ENCODE measurements around the gene RRAS2.

The RRAS2 gene

DNA sequence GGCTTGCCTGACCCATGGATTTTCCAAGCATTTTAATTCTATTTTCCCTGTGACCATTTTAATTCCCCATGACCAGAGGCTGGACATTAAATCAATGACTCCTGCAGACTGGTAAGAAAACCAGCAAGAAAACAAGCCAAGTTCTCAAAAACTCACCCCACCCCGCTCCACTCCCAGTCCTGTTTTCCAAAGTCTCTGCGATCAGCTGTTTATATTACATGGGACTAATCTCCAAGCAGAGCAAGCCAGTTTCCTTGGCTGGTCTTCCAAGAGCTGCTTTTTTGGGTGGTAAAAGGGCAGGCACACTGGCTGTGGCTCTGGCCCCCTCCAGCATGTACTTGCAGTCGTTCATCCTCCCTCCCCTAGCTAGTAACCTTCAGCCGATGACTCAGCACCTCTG lies 97.9 kb downstream of the RRAS2 start:
- TF ChIP-seq POLR2AphosphoS5 (IDR thresholded peaks at IDR 0.05; ENCODE audit: low read depth) (no peak), GABPA (IDR thresholded peaks at IDR 0.05; ENCODE audit: low read depth) (no peak), SPI1 (IDR thresholded peaks at IDR 0.05; ENCODE audit: borderline replicate concordance, low read depth) (no peak)
- TF ChIP-seq, protein P1, sequence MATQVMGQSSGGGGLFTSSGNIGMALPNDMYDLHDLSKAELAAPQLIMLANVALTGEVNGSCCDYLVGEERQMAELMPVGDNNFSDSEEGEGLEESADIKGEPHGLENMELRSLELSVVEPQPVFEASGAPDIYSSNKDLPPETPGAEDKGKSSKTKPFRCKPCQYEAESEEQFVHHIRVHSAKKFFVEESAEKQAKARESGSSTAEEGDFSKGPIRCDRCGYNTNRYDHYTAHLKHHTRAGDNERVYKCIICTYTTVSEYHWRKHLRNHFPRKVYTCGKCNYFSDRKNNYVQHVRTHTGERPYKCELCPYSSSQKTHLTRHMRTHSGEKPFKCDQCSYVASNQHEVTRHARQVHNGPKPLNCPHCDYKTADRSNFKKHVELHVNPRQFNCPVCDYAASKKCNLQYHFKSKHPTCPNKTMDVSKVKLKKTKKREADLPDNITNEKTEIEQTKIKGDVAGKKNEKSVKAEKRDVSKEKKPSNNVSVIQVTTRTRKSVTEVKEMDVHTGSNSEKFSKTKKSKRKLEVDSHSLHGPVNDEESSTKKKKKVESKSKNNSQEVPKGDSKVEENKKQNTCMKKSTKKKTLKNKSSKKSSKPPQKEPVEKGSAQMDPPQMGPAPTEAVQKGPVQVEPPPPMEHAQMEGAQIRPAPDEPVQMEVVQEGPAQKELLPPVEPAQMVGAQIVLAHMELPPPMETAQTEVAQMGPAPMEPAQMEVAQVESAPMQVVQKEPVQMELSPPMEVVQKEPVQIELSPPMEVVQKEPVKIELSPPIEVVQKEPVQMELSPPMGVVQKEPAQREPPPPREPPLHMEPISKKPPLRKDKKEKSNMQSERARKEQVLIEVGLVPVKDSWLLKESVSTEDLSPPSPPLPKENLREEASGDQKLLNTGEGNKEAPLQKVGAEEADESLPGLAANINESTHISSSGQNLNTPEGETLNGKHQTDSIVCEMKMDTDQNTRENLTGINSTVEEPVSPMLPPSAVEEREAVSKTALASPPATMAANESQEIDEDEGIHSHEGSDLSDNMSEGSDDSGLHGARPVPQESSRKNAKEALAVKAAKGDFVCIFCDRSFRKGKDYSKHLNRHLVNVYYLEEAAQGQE (IDR thresholded peaks at IDR 0.05; ENCODE audit: insufficient replicate concordance, low read depth) = no peak
- TF ChIP-seq, protein P2, sequence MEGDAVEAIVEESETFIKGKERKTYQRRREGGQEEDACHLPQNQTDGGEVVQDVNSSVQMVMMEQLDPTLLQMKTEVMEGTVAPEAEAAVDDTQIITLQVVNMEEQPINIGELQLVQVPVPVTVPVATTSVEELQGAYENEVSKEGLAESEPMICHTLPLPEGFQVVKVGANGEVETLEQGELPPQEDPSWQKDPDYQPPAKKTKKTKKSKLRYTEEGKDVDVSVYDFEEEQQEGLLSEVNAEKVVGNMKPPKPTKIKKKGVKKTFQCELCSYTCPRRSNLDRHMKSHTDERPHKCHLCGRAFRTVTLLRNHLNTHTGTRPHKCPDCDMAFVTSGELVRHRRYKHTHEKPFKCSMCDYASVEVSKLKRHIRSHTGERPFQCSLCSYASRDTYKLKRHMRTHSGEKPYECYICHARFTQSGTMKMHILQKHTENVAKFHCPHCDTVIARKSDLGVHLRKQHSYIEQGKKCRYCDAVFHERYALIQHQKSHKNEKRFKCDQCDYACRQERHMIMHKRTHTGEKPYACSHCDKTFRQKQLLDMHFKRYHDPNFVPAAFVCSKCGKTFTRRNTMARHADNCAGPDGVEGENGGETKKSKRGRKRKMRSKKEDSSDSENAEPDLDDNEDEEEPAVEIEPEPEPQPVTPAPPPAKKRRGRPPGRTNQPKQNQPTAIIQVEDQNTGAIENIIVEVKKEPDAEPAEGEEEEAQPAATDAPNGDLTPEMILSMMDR (IDR thresholded peaks at IDR 0.05; ENCODE audit: insufficient read depth, low read length) = no peak
- DNase-seq (ENCODE audit: low read depth in 1 of 2, low spot score in 1 of 2) = no peak
- H3K27me3 ChIP-seq (ENCODE audit: insufficient read depth, poor library complexity, severe bottlenecking) = peaks cover 11% of the 10 kb centered on the region
- no peak overlapping the region for H3K27ac ChIP-seq (replicated peaks)
- H3K4me3 ChIP-seq (replicated peaks; ENCODE audit: insufficient read depth, low read length) = no peak overlapping the region

DNA sequence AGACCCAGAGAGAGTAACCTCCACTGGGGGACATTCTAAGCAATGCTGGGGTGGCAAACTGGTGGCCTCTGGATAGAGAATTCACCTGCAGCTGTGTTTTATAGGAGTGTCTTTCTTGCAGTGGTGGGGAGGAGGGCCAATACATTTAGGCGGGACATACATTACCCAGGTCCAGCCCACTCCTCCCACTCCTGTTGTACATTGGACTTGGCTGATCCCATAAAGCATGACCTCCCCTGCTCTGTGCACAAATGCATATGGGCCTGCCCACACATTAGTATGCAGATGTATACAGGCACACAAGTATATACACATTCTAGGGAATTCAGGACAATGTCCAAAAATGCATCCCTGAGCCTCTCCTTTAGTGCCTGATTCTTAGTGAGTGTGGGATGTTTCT lies 99.1 kb downstream of the RRAS2 start:
- H3K4me3 ChIP-seq (replicated peaks; ENCODE audit: insufficient read depth, low read length) = no peak overlapping the region
- no peak for DNase-seq (ENCODE audit: low read depth in 1 of 2, low spot score in 1 of 2)
- H3K27ac ChIP-seq (replicated peaks) = no peak overlapping the region
- peaks cover 11% of the 10 kb centered on the region for H3K27me3 ChIP-seq (ENCODE audit: insufficient read depth, poor library complexity, severe bottlenecking)
- TF ChIP-seq GABPA (IDR thresholded peaks at IDR 0.05; ENCODE audit: low read depth) = no peak
- TF ChIP-seq, protein P1 (IDR thresholded peaks at IDR 0.05; ENCODE audit: insufficient replicate concordance, low read depth) = no peak
- TF ChIP-seq SPI1 (IDR thresholded peaks at IDR 0.05; ENCODE audit: borderline replicate concordance, low read depth) = no peak
- TF ChIP-seq, protein P2 (IDR thresholded peaks at IDR 0.05; ENCODE audit: insufficient read depth, low read length) = no peak
- TF ChIP-seq POLR2AphosphoS5 (IDR thresholded peaks at IDR 0.05; ENCODE audit: low read depth) = no peak

DNA sequence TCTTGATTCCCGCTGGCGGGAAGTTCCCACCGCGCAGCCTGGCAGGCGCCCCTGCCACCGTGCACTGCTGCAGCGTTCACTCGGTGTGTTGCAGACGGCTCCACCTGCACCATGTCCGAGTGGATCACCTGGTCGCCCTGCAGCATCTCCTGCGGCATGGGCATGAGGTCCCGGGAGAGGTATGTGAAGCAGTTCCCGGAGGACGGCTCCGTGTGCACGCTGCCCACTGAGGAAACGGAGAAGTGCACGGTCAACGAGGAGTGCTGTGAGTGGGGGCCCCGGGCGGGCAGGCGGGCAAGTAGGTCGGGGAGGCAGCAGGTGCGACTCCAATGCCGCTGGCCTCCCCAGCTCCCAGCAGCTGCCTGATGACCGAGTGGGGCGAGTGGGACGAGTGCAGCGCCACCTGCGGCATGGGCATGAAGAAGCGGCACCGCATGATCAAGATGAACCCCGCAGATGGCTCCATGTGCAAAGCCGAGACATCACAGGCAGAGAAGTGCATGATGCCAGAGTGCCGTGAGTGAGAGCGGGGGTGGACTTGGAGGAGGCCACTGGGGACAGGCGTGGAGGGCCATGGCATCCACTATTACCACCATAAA lies 99.7 kb downstream of the RRAS2 start:
- TF ChIP-seq POLR2AphosphoS5 (IDR thresholded peaks at IDR 0.05; ENCODE audit: low read depth) (no peak), SPI1 (IDR thresholded peaks at IDR 0.05; ENCODE audit: borderline replicate concordance, low read depth) (no peak), GABPA (IDR thresholded peaks at IDR 0.05; ENCODE audit: low read depth) (no peak)
- TF ChIP-seq, protein P1 (IDR thresholded peaks at IDR 0.05; ENCODE audit: insufficient replicate concordance, low read depth) = no peak
- TF ChIP-seq, protein P2 (IDR thresholded peaks at IDR 0.05; ENCODE audit: insufficient read depth, low read length) = no peak
- Histone ChIP-seq H3K4me3 (replicated peaks; ENCODE audit: insufficient read depth, low read length) (no peak overlapping the region), H3K27me3 (ENCODE audit: insufficient read depth, poor library complexity, severe bottlenecking) (peaks cover 11% of the 10 kb centered on the region), H3K27ac (replicated peaks) (no peak overlapping the region)
- DNase-seq (ENCODE audit: low read depth in 1 of 2, low spot score in 1 of 2) = no peak

Data from HL-60 (cell line).